Stimulated activated CD4-positive, alpha-beta T cell treated with anti-CD3 and anti-CD28 coated beads, Interleukin-15, amount 100 ng/mL, for 1 hour (primary cell): ENCODE measurements around the gene RASSF8.

Experiments used
- DNase-seq, 2 donors: peaks; one replicate each; pipeline ENCODE4 v3.0.0-alpha.2; 2020; ENCODE audit warnings: low read depth in 1 of 2, low spot score in 1 of 2

The RASSF8 gene, protein sequence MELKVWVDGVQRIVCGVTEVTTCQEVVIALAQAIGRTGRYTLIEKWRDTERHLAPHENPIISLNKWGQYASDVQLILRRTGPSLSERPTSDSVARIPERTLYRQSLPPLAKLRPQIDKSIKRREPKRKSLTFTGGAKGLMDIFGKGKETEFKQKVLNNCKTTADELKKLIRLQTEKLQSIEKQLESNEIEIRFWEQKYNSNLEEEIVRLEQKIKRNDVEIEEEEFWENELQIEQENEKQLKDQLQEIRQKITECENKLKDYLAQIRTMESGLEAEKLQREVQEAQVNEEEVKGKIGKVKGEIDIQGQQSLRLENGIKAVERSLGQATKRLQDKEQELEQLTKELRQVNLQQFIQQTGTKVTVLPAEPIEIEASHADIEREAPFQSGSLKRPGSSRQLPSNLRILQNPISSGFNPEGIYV

DNA sequence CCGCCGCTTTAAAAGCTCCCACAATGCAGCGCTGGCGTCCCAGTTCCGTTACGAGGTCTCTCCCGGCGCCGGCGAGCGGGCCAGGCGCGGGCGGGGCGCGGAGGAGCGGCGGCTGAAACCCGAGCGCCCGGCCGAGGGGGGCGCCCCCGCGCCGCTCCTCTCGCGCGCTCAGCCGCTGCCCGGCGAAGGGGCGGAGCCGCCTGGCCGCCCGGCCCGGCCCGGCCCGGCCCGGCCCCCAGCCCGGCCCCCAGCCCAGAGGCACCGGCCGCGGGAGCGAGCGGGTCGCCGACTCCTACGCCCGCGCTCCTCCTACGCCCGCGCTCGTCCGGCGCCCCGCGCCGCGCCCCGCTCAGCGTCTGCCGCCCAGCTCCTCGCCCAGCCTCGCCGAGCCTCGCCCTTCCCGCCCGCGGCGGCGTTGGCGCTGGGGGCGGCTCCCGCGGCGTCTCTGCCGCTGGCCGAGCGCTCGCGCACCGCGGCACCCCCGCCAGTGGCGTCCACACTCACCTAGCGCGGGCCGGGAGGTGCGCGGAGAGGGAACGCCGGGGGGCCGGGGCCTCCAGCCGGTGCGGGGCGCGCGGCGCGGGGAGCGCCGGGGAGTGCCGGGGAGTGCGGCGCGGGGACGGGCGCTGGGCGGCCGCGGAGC is at the start of gene RASSF8:
TSS of gene RASSF8 (plus strand) at position 255 of the 643 bp plus-strand sequence. CDS start 96,662 bp downstream, outside the sequence.
- DNase-seq: no peak

DNA sequence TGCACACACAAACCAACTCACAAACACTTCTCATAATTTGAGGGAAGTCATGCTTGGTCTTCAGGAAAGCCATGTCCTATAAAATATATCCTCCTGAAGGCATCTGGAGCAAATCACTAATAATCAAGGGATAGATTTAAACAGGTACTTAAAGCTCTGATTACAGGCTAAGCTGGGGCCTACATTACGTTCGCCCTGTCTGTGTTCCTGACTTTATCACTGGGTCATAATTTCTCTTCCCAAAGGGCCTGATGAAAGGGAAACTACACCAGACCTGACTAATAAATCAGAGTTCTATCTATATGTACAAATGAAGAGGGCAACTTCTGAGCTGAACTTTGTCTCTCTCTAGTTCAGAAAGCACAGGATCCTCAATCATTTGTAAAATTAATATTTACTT is 43.9 kb upstream of the RASSF8 start:
- no peak for DNase-seq

DNA sequence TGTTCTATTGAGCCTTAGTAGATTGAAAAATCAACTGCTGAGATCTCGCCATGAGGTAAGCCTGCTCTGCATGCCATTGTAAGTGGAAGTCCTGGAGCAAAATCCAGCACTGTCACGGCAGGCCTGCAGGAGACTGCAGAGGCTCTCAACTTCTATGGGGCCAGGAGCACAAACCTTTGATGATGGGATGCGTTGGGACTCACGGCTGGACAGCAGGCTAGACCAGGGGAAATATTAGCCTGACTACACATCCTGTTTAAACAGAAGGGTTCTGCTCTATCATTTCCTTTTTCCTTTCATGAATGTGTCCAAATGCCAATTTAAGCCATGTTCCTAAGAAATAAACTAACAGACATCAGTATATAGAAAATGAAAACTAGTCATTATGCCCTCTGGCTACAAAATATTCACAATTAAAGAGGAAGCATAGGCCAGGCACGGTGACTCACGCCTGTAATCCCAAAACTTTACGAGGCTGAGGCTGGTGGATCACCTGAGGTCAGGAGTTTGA is 33.9 kb upstream of the RASSF8 start:
- no peak for DNase-seq

DNA sequence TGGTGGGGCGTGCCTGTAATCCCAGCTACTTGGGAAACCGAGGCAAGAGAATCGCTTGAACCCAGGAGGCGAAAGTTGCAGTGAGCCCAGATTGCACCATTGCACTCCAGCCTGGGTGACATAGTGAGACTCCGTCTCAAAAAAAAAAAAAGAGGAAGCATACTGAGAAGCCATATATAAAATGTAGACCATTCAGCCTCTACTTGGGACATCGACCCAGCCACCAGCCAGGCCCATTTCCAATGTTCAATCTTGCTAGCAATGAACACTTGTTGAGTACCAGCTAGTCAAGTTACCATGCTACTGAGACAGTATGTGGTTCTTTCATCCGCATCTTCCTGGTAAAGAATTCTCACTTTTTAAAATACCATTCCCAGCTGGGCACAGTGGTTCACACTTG is 33.4 kb upstream of the RASSF8 start:
- no peak for DNase-seq

DNA sequence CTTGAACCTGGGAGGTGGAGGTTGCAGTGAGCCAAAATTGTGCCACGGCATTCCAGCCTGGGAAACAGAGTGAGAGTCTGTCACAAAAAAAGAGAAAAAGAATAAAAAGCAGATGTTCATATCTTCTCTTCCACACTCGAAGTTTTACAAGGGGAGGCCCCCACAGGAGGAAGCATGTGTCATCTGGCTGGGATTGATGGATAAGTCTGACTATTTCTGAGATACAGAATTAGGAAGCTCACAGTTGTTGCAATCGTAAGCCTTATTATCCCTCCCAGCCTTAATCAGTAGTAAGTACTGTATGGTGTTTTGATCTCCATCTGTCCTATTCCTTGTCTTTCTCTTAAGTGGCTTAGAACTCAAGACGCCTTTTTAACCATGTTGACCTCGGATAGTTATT is 31.9 kb upstream of the RASSF8 start:
- DNase-seq: no peak

DNA sequence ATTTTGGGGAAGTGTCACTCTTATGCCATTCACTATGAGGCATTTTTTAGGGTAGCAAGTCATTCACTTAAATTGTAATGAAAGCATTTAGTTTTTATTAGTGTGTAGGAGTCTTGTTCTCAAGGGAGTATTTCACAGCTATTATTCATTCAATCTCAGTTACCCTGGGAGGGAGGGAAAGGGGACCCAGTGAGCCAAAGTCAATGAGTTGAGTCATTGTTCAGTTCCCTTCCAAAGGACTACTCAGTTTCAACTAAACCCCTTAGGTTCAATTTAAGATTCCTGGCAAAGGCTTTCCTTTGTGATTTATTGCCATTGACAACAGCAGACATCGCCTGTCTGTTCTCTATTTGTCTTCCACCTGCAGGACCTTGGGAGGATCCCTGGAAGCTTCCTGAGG is 29.3 kb upstream of the RASSF8 start:
- DNase-seq: no peak

DNA sequence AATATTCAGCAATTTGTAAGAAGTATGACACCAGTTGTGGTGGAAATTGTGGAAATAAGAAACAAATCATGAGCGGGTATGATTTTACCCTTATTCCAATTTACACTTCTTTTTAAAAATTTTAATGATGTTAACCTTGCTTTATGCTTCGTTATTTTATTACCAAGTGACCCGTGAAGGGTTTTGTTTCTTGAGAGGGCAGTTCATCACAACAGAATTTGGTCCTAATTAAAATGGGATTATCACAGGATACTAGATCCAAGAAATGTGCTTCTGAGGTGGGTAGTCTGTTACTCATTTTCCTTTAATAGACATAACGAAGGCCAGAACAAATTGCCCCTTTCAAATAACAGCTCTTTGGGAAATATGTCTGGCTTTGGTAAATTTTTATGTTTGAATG is 25.5 kb upstream of the RASSF8 start:
- no peak for DNase-seq

DNA sequence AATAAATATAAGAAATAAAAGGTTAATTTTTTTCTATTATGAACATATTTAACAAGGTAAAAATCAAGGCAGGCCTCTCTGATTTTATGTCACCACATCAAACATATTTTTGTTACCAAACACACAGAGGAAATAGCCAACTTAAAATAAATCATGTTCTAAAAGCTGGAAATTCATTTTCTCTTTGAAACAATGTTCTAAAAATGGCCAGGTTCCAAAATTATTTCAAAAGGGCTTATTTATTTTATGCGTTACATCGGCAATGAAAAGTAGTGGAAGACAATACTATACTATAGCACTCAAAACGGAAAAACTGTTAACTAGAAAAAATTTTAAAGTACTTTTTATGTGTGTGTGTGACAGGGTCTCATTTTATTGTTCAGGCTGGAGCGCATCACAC is 24.0 kb upstream of the RASSF8 start:
- no peak for DNase-seq

DNA sequence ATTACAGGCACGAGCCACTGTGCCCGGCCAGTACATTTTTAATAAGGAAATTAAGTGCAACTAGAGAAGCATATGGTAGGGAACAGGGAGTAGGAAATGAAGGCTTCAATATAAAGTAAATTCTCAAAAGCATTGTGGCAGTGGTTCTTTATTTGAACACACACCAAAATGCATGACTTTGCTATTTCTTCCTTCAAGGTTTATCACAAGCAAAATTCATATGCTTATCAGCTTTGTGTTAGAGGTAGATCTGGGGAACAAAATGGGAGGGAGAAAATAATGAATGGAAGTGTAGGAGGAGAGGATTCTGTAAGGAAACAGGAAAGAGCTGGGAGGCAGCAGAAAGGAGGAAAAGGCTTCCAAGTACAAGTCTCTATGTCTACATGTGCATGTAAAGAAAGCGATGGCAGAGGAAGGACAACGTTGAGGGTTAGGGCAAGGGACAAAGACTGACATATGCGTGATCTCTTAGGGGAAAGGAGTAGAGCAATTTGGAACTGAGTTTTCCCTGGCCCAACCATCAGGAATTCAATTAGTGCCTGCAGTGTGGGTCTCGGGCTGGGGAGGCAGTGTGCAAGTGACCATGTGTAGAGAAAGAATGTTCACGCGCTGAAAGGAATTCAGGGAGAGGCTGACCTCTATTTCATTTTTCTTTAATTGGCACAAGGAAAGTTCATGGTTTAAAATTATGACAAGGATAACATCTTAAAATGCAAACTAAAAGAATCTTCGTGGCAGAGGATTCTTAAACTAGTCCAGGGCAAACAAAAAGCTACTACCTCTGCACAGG is 22.9 kb upstream of the RASSF8 start:
- no peak for DNase-seq

DNA sequence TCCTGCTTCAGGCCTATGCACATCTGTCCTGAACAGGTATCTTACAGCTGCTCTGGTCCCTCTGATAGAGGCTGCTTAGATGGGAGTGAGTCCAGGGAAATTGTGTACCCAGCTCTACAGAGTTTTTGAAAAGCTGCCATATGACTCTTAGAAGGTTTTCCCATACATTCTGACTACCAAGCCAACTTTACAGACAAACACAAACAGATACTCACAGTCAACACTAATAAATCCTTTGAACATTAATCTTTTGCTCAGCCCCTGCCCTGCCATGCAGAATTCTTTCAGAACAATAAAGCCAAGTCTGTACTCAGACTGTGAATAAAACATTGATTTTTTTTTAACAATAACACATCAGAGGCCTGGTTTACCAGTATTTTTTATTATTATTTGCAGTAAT is 21.4 kb upstream of the RASSF8 start:
- no peak for DNase-seq

DNA sequence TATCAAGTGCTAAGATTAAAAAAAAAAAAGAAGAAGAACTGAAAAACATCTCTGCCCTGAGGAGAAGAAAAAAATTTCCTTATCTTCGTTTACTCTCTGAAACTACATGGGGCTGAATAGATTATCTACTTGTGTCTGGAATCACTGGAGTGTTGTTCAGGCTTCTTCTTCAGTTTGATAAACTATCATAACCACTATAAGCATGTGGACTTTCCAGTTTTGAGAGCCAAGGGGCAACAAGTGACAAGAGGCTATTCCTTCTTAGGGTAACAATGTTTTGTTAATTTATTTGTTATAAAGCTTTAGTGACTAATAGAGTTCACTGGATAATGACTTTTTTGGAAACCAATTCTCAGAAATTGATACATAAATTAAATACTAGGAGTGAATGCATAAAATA is 19.9 kb upstream of the RASSF8 start:
- DNase-seq: no peak

DNA sequence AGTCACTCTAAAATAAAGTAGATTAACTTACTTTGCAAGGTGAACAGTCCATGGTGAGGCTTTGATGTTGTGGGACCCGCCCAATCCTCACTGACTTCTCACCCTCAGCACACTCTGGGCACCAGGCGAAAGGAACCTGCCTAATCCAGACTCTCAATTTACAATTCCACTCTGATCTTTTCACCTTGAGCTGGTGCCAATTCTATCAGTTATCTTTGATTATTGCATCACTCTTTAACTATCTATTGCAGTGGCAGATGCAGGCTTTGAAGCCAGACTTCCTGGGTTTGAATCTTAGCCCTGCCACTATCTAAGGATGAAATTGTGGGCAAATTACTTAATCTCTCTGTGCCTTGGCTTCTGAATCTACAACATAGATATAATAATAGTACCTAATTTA is 18.9 kb upstream of the RASSF8 start:
- no peak for DNase-seq

DNA sequence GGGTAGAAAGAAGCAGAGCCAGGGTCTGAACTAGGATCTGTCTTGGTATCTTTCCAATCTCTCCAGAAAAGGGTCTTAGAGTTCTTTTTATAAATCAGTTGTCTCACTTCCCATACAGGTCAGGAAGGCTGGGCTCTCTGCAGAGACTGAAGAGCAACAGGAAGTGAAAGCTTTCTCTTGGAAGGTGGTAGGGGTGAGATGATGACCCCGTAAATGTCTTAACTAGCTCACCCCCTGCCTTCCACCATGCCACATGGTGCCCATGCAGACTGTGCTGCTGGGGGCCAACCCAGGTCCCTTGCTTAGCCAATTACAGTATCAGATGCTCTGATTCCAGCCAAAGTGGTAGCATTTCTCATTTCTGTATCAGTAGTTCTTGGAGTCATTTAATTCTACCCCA is 17.6 kb upstream of the RASSF8 start:
- DNase-seq: no peak

DNA sequence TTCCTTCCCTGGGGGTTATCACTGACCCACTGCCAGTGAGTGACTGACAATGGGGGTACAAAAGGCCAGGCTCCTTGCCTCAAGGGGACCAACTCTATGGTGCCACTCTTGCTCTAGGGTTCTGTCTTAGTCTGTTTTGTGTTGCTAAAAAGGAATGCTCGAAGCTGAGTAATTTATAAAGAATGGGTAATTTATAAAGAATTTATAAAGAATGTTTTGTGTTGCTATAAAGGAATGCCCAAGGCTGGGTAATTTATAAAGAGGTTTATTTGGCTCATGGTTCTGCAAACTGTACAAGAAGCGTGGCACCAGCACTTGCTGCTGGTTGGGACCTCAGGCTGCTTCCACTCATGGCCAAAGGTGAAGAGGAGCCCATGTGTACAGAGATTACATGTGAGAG is 15.8 kb upstream of the RASSF8 start:
- DNase-seq: no peak

DNA sequence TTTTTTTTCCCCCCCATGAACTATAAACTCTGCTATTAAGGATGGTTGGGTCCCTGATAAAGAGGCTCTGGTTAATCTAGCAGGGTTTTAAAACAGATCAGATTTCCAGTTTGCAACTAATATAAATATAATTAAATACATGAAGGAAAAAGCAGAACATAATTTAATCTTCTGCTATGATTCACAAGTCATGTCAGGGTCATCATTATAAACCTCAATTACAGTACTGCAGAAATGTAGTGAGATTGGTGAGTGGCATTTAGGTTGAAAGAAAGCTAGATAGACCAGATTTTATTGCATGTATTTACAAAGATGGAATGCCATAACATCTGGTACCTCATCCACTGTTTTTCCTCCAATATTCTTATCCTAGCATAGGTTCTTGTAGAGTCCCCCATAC is 14.5 kb upstream of the RASSF8 start:
- no peak for DNase-seq

DNA sequence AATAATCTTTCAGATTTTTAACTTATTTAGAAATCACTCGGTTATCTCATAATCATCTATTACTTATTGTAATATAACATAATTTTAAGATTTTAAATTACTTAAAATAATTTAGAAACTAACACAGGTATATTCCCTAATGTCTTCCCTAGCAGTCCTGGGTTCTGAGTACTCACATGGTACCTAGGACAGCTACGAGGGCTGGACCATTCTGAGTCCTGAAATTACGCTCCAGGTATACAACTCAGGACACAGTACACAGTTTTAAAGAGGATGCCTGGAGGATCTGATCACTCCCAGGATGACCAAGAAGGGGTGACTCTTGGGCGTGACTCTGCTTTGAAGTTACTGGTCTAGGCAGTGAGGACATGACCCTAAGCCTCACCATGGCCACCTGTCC is 9.1 kb upstream of the RASSF8 start:
- no peak for DNase-seq

DNA sequence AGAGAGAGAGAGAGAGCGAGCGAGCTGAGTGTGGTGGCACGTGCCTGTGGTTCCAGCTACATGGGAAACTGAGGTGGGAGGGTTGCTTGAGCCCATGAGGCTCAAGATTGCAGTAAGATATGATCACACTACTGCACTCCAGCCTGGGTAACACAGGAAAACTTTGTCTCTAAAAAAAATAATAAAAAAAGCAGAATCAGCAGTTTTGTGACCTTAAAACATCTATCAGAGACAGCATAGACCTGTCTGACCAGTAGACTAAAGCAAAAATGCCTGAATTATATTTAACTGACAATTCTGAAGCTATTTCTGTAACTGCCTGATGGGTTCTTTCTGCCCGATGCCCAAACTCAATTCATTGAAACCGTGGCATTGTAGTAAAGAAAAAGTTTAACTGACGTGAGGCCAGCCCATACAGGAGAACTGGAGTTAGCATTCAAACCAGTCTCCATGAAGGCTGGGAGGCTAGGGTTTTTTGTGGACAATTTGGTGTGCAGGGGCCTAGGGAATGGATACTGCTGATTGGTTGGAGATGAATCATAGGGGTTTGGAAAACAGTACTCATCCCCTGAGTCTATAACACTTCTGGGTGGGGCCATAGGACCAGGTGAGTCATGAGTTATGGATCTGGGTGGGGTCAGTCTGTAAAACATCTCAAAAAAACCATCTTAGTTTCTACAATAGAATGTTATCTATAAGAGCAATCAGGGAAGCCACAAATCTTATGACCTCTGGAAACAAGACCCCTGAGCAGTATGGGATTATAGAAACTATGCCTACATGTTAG is 8.0 kb upstream of the RASSF8 start:
- no peak for DNase-seq

DNA sequence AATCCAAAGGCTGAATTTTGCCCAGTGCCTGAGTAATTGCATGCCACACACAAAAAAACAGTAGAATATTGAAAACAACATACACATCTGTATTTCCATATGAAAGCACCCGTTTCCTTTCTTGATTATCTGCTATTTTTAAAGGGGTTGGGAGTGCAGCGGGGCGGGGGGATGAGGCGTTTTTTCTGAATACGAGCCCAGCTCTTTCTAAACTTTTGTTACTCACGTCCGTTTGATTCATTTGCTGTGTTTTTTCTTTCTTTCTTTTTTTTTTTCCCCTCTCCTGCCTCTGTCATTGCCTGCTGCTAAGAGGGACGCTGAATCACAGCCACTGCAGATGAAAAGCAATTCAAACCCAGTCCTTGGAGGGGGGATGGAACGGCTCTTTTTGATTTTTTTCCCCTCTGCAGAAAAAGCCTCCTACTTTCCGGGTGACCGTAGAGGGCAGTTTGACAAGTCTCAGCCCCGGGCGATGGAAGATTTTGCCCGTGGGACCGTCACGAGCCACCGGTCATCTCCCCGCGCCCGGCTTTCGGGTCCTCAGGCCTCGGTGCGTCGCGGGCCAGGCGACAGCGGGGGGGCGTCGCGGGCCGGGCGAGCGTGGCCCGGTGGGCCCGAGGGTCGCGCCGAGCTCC is 572 bp upstream of the RASSF8 start:
- no peak for DNase-seq

DNA sequence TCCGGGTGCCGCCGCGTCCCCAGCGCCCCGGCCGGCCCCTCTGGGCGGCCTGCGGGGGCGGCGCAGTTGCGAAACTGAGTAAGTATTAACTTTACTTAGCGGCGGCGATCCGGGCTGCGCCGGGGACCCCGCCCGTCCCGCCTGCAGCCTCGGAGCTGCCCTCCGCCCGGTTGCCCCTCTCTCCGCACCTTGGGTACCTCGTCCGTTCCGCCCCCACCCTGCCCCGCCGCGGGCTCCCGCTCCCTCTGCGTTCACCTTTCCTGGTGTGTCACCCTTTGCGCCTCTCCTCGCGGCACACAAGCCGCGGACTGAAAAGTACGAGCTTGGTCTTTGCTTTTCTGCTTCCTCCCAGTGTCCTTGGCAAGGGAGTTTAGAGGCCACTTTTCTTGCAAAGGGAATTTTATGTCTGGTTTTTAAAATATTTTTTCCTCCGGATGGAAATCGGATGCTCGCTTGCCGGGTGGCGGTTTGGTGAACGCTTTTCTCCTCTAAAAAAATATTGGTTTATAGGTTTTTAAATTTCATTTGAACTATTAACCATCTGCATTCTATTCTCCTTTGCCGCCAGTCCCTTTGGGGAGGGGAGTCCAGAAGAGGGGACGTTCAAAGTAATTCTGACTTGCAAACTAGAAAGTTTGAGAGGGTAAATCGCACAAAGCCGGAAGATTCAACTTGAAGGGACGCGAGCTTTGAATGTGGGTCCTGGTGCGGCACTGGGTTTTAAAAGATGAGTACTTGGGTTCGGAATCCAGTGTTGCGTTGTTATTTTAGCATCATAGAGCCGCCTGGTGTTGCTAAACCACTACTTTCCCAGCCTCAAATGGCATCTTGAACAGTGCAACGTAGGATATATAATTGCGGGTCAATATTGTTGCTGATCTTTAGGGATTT is 834 bp downstream of the RASSF8 start:
- no peak for DNase-seq

DNA sequence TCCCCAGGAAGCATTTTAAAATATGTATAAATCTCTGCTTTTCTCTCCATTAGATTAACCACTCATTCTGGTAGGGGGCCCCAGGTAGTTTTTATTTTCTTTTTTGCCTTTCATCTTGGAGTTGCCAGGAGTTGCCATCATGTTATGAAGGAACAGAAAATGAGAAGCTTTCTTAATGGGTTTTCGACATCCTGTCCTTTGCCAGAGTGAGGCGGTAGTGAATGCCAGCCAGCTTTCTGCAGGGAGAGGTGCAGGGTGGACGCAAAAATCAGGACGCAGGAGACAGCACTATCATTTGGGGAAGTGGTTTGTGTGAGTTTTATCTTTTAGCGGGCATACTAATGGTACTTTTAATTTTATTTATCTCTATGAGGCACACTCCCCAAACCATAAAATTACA is 1.7 kb downstream of the RASSF8 start:
- DNase-seq: no peak
